ENCODE results near the gene NPHS2.

Gene NPHS2

GRCh38 chr1:179583771-179584320, 8.1 kb upstream of the NPHS2 start:
- no peak for TF ChIP-seq CTCF (conservative IDR thresholded peaks at IDR 0.05; ENCODE audit: control insufficient read depth, insufficient read depth, low read depth, low read length)
- no peak for DNase-seq (ENCODE audit: low read depth)
- H3K4me3 ChIP-seq (ENCODE audit: control insufficient read depth, low read depth, low read length): no peak overlapping the region

GRCh38 chr1:179576509-179576908, 761 bp upstream of the NPHS2 start:
- no peak for TF ChIP-seq CTCF (conservative IDR thresholded peaks at IDR 0.05; ENCODE audit: control insufficient read depth, insufficient read depth, low read depth, low read length)
- DNase-seq (ENCODE audit: low read depth): no peak
- H3K4me3 ChIP-seq (ENCODE audit: control insufficient read depth, low read depth, low read length): no peak overlapping the region

GRCh38 chr1:179558078-179558477, 17.7 kb downstream of the NPHS2 start:
- no peak for TF ChIP-seq CTCF (conservative IDR thresholded peaks at IDR 0.05; ENCODE audit: control insufficient read depth, insufficient read depth, low read depth, low read length)

GRCh38 chr1:179554427-179554826, 21.3 kb downstream of the NPHS2 start:
- no peak for TF ChIP-seq CTCF (conservative IDR thresholded peaks at IDR 0.05; ENCODE audit: control insufficient read depth, insufficient read depth, low read depth, low read length)
- DNase-seq (ENCODE audit: low read depth): no peak
- H3K4me3 ChIP-seq (ENCODE audit: control insufficient read depth, low read depth, low read length): no peak overlapping the region

More at GRCh38 chr1:179558078-179558477, 17.7 kb downstream of the NPHS2 start:
- no peak for DNase-seq (ENCODE audit: low read depth)
- no peak overlapping the region for H3K4me3 ChIP-seq (ENCODE audit: control insufficient read depth, low read depth, low read length)

GRCh38 chr1:179550746-179551682, 24.7 kb downstream of the NPHS2 start:
- H3K4me3 ChIP-seq (ENCODE audit: control insufficient read depth, low read depth, low read length): no peak overlapping the region
- no peak for TF ChIP-seq CTCF (conservative IDR thresholded peaks at IDR 0.05; ENCODE audit: control insufficient read depth, insufficient read depth, low read depth, low read length)
- peak; percentile 79 for DNase-seq (ENCODE audit: low read depth)

- TF ChIP-seq CTCF (conservative IDR thresholded peaks at IDR 0.05; ENCODE audit: control insufficient read depth, insufficient read depth, low read depth, low read length): no peak
- no peak overlapping the region for H3K4me3 ChIP-seq (ENCODE audit: control insufficient read depth, low read depth, low read length)
- no peak for DNase-seq (ENCODE audit: low read depth)
Observed at GRCh38 chr1:179549368-179549700, 26.4 kb downstream of the NPHS2 start.
